GM12873 (cell line): ENCODE results near the gene LHFPL2.

ENCODE experiments used
- TF ChIP-seq, protein P1 (sequence below): IDR thresholded peaks from 2 replicates; pipeline ENCODE4 v1.5.1; 2012; ENCODE audit warnings: low read depth, mild to moderate bottlenecking, moderate library complexity, low read length, control low read depth; ENCODE audit not compliant: insufficient read depth; ENCODE audit errors: missing control alignments

Gene LHFPL2

DNA sequence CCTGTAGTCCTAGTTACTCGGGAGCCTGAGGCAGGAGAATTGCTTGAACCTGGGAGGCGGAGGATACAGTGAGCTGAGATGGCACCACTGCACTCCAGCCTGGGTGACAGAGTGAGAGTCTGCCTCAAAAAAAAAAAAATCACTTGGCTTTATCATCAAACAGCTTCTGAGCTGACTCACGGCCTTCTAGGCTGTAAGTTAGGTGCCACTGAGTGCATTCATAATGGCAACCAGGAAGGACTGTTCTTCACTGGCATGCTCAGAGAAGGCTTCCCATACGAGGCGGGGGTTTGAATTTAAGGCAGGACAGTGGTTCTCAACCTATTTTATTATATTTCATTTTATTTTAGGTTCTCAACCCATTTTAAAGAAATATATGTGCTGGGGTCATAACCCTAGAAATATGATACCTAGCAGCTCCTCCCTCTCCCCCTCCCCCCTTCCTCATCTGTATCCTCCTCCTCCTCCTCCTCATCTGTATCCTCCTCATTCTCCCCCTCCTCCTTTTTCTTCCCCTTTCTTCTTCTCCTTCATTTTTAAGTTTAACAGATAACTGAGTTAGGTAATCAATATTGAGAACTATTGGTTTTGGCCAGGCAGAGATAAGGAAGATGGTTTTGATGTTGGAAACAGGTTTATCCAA, 19.0 kb upstream of the LHFPL2 start:
- TF ChIP-seq, protein P1, sequence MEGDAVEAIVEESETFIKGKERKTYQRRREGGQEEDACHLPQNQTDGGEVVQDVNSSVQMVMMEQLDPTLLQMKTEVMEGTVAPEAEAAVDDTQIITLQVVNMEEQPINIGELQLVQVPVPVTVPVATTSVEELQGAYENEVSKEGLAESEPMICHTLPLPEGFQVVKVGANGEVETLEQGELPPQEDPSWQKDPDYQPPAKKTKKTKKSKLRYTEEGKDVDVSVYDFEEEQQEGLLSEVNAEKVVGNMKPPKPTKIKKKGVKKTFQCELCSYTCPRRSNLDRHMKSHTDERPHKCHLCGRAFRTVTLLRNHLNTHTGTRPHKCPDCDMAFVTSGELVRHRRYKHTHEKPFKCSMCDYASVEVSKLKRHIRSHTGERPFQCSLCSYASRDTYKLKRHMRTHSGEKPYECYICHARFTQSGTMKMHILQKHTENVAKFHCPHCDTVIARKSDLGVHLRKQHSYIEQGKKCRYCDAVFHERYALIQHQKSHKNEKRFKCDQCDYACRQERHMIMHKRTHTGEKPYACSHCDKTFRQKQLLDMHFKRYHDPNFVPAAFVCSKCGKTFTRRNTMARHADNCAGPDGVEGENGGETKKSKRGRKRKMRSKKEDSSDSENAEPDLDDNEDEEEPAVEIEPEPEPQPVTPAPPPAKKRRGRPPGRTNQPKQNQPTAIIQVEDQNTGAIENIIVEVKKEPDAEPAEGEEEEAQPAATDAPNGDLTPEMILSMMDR: no peak

- TF ChIP-seq, protein P1: no peak
Measured at GRCh38 chr5:78666041-78666444, 17.5 kb upstream of the LHFPL2 start.

DNA sequence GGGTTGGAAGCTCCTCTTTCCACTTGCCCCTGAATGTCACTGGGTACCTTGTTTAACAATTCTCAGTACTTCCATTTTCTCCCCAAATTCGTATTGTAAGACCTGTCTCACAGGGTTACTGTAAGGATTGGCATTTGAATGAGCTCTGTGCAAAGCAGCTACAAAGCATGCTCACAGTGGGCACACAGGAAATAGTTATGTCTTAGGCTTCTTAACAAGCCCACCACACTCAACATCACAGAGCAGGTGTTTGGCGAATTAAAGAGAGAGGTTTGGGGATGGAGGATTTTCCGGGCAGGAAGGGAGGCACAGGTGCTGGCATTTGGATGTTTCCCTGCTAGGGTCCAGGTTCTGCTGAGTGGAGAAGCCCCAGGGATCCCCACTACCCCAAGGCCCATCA, 17.0 kb upstream of the LHFPL2 start:
- TF ChIP-seq, protein P1: no peak

DNA sequence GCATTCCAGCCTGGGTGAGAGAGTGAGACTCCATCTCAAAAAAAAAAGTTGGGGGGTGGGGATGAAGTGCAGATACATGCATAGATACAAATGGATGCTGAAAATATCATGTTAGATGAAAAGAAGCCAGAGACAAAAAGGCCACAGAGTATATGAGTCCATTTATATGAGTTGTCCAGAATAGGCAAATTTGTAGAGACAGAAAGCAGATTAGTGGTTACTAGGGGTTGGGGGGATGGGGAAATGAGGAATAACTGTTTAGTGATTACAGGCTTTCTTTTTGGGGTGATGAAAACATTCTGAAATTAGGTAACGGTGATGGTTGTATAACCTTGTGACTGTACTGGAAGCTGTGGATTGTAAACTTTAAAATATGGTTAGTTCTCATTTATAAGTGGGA, 13.8 kb upstream of the LHFPL2 start:
- TF ChIP-seq, protein P1: no peak

GRCh38 chr5:78661691-78662090, 13.1 kb upstream of the LHFPL2 start:
- TF ChIP-seq, protein P1: no peak

GRCh38 chr5:78661044-78661443, 12.5 kb upstream of the LHFPL2 start:
- TF ChIP-seq, protein P1: no peak

- TF ChIP-seq, protein P1: no peak
Measured at GRCh38 chr5:78660401-78660800, 11.8 kb upstream of the LHFPL2 start.
